A673 (cell line): Measurements from ENCODE around the gene PDS5A. TPM values are rescaled to one million over a fixed set of nuclear protein-coding genes. Genes with fewer than 3 reads are reported as not detected.

ENCODE experiments used
- BruUV-seq: library from RNA; stranded (reverse); fragments of 400-500 nt; replicated peaks from 2 replicates; lab custom pipeline; 2021; lab: Mats Ljungman, UMichigan
- CTCF ChIA-PET: fragments of 300-600 bp; sonication (Branson Sonifier 250); formaldehyde crosslinking; loops from one replicate; lab custom pipeline; 2022; ENCODE audit warnings: antibody characterized with exemption; lab: Charles Lee
- POLR2A ChIA-PET: fragments of 300-600 bp; sonication (Branson Sonifier 250); formaldehyde crosslinking; loops from one replicate; lab custom pipeline; 2022; ENCODE audit warnings: antibody characterized with exemption; ENCODE audit not compliant: low non-redundant PET; lab: Charles Lee
- DNase-seq: peaks from one replicate; pipeline ENCODE4 v3.0.0-alpha.2; 2015; ENCODE audit warnings: low spot score
- H3K27ac ChIP-seq: fragments of 200-600 bp; sonication (generic); 2 replicates; pipeline ENCODE4 v1.5.1; 2016; ENCODE audit warnings: mixed run types, low read depth, mild to moderate bottlenecking, mixed read lengths, antibody characterized with exemption, low read length; ENCODE audit not compliant: poor library complexity, severe bottlenecking
- H3K27me3 ChIP-seq: fragments of 200-600 bp; sonication (generic); replicated peaks from 2 replicates; pipeline ENCODE4 v1.6.1; 2017; ENCODE audit warnings: mixed run types, low read depth, mild to moderate bottlenecking, mixed read lengths, antibody characterized with exemption, low read length; ENCODE audit not compliant: insufficient read depth, poor library complexity
- H3K36me3 ChIP-seq: fragments of 200-600 bp; sonication (generic); 2 replicates; pipeline ENCODE4 v1.6.1; 2016; ENCODE audit warnings: mixed run types, mild to moderate bottlenecking, mixed read lengths, antibody characterized with exemption, low read length; ENCODE audit not compliant: insufficient read depth, poor library complexity, severe bottlenecking
- H3K4me1 ChIP-seq: fragments of 200-600 bp; sonication (generic); 2 replicates; pipeline ENCODE4 v1.6.1; 2017; ENCODE audit warnings: mixed run types, mild to moderate bottlenecking, mixed read lengths, antibody characterized with exemption, low read length; ENCODE audit not compliant: insufficient read depth, poor library complexity, severe bottlenecking
- H3K4me3 ChIP-seq: fragments of 200-600 bp; sonication (generic); 2 replicates; pipeline ENCODE4 v1.5.1; 2016; ENCODE audit warnings: low read depth, mixed run types, mild to moderate bottlenecking, mixed read lengths, low read length; ENCODE audit not compliant: poor library complexity, severe bottlenecking
- H3K9me3 ChIP-seq: fragments of 200-600 bp; sonication (generic); 2 replicates; pipeline ENCODE4 v1.6.1; 2016; ENCODE audit warnings: mixed run types, low read depth, mild to moderate bottlenecking, mixed read lengths, antibody characterized with exemption, low read length; ENCODE audit not compliant: poor library complexity, severe bottlenecking
- CTCF ChIP-seq: fragments of 300-800, 200-600 bp; sonication (generic); conservative IDR thresholded peaks from 2 replicates; pipeline ENCODE4 v1.5.1; 2017; ENCODE audit warnings: low read depth, mild to moderate bottlenecking, antibody characterized with exemption, low read length, moderate library complexity, mixed read lengths
- EZH2 ChIP-seq: fragments of 200-600 bp; sonication (generic); IDR thresholded peaks from 2 replicates; pipeline ENCODE4 v1.6.1; 2017; ENCODE audit warnings: borderline replicate concordance, low read depth, mild to moderate bottlenecking, mixed read lengths, antibody characterized with exemption, low read length; ENCODE audit not compliant: poor library complexity, severe bottlenecking
- intact Hi-C: fragments of 100-400 bp; cut with micrococcal nuclease; formaldehyde crosslinking; loops from one replicate; pipeline ENCODE4 v1.10.0; 2022; ENCODE audit not compliant: unreplicated experiment
- total RNA-seq: library from RNA; stranded (reverse); gene quantifications from 2 replicates; pipeline ENCODE4 v1.2.3, GENCODE V29; 2021

The PDS5A gene
- total RNA-seq, 1 experiment from 2014 or later: 104 TPM

- Histone ChIP-seq H3K27ac (no peak overlapping the region), H3K27me3 (no peaks in the 10 kb centered on the region), H3K36me3 (peaks cover 46% of the 10 kb centered on the region), H3K4me1 (peaks cover 9% of the 10 kb centered on the region), H3K4me3 (no peak overlapping the region), H3K9me3 (no peaks in the 10 kb centered on the region)
- BruUV-seq: no TSS peak
- ChIA-PET POLR2A (no interaction called here), CTCF (interaction anchor here (0.6 kb wide), 1 partner anchor 304 kb away, joined by 3 read pairs; no protein-coding TSS in a partner anchor)
- TF ChIP-seq CTCF: no peak
- no peak for TF ChIP-seq EZH2
- intact Hi-C loops: loop anchor here (10.0 kb wide), 1 partner anchor 336 kb away; the partner anchor contains the start of gene SMIM14
- DNase-seq: no peak
Observed at GRCh38 chr4:39970671-39971640, 6.8 kb downstream of the PDS5A start.

- H3K4me1 ChIP-seq: no peaks in the 10 kb centered on the region
- DNase-seq: no peak
- no peaks in the 10 kb centered on the region for H3K9me3 ChIP-seq
- ChIA-PET POLR2A (no interaction called here), CTCF (no interaction called here)
- H3K27ac ChIP-seq: no peak overlapping the region
- H3K27me3 ChIP-seq: no peaks in the 10 kb centered on the region
- BruUV-seq: no TSS peak
- TF ChIP-seq CTCF (no peak), EZH2 (no peak)
- H3K36me3 ChIP-seq: no peaks in the 10 kb centered on the region
- intact Hi-C loops: no loop called here
- H3K4me3 ChIP-seq: no peak overlapping the region
Observed at GRCh38 chr4:39963656-39964055, 14.1 kb downstream of the PDS5A start.

GRCh38 chr4:39961311-39961877 lies 16.3 kb downstream of the PDS5A start:
- H3K27ac ChIP-seq: no peak overlapping the region
- no peak for TF ChIP-seq CTCF
- TF ChIP-seq EZH2: no peak
- H3K36me3 ChIP-seq: no peaks in the 10 kb centered on the region
- H3K9me3 ChIP-seq: no peaks in the 10 kb centered on the region
- intact Hi-C loops: no loop called here
- no peaks in the 10 kb centered on the region for H3K4me1 ChIP-seq
- H3K27me3 ChIP-seq: no peaks in the 10 kb centered on the region
- POLR2A ChIA-PET: no interaction called here
- CTCF ChIA-PET: no interaction called here
- no peak overlapping the region for H3K4me3 ChIP-seq
- BruUV-seq: no TSS peak
- DNase-seq: no peak
